ENCODE results near the gene JMJD1C. TPM values are rescaled to one million over a fixed set of nuclear protein-coding genes. Genes with fewer than 3 reads are reported as not detected.
A peak's percentile ranks its signal among the peaks of the same experiment; 100 is the strongest.

Gene JMJD1C
- total RNA-seq, 2 experiments from 2014 or later = 54.1 to 56.6 TPM

GRCh38 chr10:63413429-63413828 lies 52.3 kb downstream of the JMJD1C start:
- Mint-ChIP-seq H3K4me3 (no peak overlapping the region), H3K36me3 (ENCODE audit: low read depth) (no peaks in the 10 kb centered on the region), H3K27me3 (ENCODE audit: low read depth) (no peaks in the 10 kb centered on the region), H3K4me1 (ENCODE audit: low read depth) (peaks cover 34% of the 10 kb centered on the region), H3K27ac (no peak overlapping the region), H3K9me3 (no peaks in the 10 kb centered on the region)
- no peak for DNase-seq
- intact Hi-C loops (cut with micrococcal nuclease) = no loop called here
- CTCF ChIA-PET = no interaction called here

- intact Hi-C loops (cut with micrococcal nuclease) = no loop called here
- CTCF ChIA-PET = interaction anchor here (0.7 kb wide), 1 partner anchor 405 kb away, joined by 5 read pairs; no protein-coding TSS in a partner anchor
- Mint-ChIP-seq H3K4me1 (ENCODE audit: low read depth) (peaks cover 31% of the 10 kb centered on the region), H3K27me3 (ENCODE audit: low read depth) (no peaks in the 10 kb centered on the region), H3K9me3 (no peaks in the 10 kb centered on the region), H3K36me3 (ENCODE audit: low read depth) (peaks cover 2% of the 10 kb centered on the region), H3K4me3 (no peak overlapping the region), H3K27ac (no peak overlapping the region)
- DNase-seq = no peak
Measured at GRCh38 chr10:63412304-63412703, 53.5 kb downstream of the JMJD1C start.

- intact Hi-C loops (cut with micrococcal nuclease) = no loop called here
- H3K36me3 Mint-ChIP-seq (ENCODE audit: low read depth) = peaks cover 2% of the 10 kb centered on the region
- H3K27me3 Mint-ChIP-seq (ENCODE audit: low read depth) = no peaks in the 10 kb centered on the region
- no peak overlapping the region for H3K27ac Mint-ChIP-seq
- no peaks in the 10 kb centered on the region for H3K9me3 Mint-ChIP-seq
- H3K4me3 Mint-ChIP-seq = no peak overlapping the region
- CTCF ChIA-PET = no interaction called here
- no peak for DNase-seq
- H3K4me1 Mint-ChIP-seq (ENCODE audit: low read depth) = peaks cover 30% of the 10 kb centered on the region
Measured at GRCh38 chr10:63410633-63411032, 55.1 kb downstream of the JMJD1C start.

- Mint-ChIP-seq H3K9me3 (no peaks in the 10 kb centered on the region), H3K4me1 (ENCODE audit: low read depth) (peaks cover 27% of the 10 kb centered on the region), H3K27ac (no peak overlapping the region), H3K36me3 (ENCODE audit: low read depth) (peaks cover 2% of the 10 kb centered on the region), H3K27me3 (ENCODE audit: low read depth) (no peaks in the 10 kb centered on the region), H3K4me3 (no peak overlapping the region)
- CTCF ChIA-PET = no interaction called here
- intact Hi-C loops (cut with micrococcal nuclease) = no loop called here
- no peak for DNase-seq
Measured at GRCh38 chr10:63409465-63410027, 56.2 kb downstream of the JMJD1C start.

- Mint-ChIP-seq H3K9me3 (no peaks in the 10 kb centered on the region), H3K4me3 (no peak overlapping the region), H3K27me3 (ENCODE audit: low read depth) (no peaks in the 10 kb centered on the region), H3K36me3 (ENCODE audit: low read depth) (peaks cover 2% of the 10 kb centered on the region), H3K27ac (peak overlapping the region; percentile 41), H3K4me1 (ENCODE audit: low read depth) (peaks cover 30% of the 10 kb centered on the region)
- intact Hi-C loops (cut with micrococcal nuclease) = no loop called here
- CTCF ChIA-PET = interaction anchor here (1.2 kb wide), 1 partner anchor 25 kb away, joined by 4 read pairs; no protein-coding TSS in a partner anchor
- no peak for DNase-seq
Measured at GRCh38 chr10:63407136-63407662, 58.6 kb downstream of the JMJD1C start.

GRCh38 chr10:63396133-63396761 lies 69.5 kb downstream of the JMJD1C start:
- peaks cover 11% of the 10 kb centered on the region for H3K36me3 Mint-ChIP-seq (ENCODE audit: low read depth)
- no peaks in the 10 kb centered on the region for H3K27me3 Mint-ChIP-seq (ENCODE audit: low read depth)
- H3K4me3 Mint-ChIP-seq = no peak overlapping the region
- CTCF ChIA-PET = no interaction called here
- intact Hi-C loops (cut with micrococcal nuclease) = no loop called here
- DNase-seq = no peak
- no peak overlapping the region for H3K27ac Mint-ChIP-seq
- peaks cover 12% of the 10 kb centered on the region for H3K9me3 Mint-ChIP-seq
- H3K4me1 Mint-ChIP-seq (ENCODE audit: low read depth) = peaks cover 15% of the 10 kb centered on the region

- Mint-ChIP-seq H3K9me3 (peaks cover 25% of the 10 kb centered on the region), H3K36me3 (ENCODE audit: low read depth) (peaks cover 19% of the 10 kb centered on the region), H3K4me3 (no peak overlapping the region), H3K27me3 (ENCODE audit: low read depth) (no peaks in the 10 kb centered on the region), H3K27ac (no peak overlapping the region), H3K4me1 (ENCODE audit: low read depth) (peaks cover 33% of the 10 kb centered on the region)
- no peak for DNase-seq
- intact Hi-C loops (cut with micrococcal nuclease) = no loop called here
- CTCF ChIA-PET = no interaction called here
Measured at GRCh38 chr10:63393050-63393449, 72.7 kb downstream of the JMJD1C start.

GRCh38 chr10:63392224-63392623 lies 73.6 kb downstream of the JMJD1C start:
- CTCF ChIA-PET = interaction anchor here (0.6 kb wide), 1 partner anchor 114 kb away, joined by 4 read pairs; no protein-coding TSS in a partner anchor
- DNase-seq = no peak
- Mint-ChIP-seq H3K4me3 (no peak overlapping the region), H3K36me3 (ENCODE audit: low read depth) (peaks cover 19% of the 10 kb centered on the region), H3K9me3 (peaks cover 25% of the 10 kb centered on the region), H3K4me1 (ENCODE audit: low read depth) (peaks cover 41% of the 10 kb centered on the region), H3K27ac (no peak overlapping the region), H3K27me3 (ENCODE audit: low read depth) (no peaks in the 10 kb centered on the region)
- intact Hi-C loops (cut with micrococcal nuclease) = no loop called here

- H3K27me3 Mint-ChIP-seq (ENCODE audit: low read depth) = no peaks in the 10 kb centered on the region
- peaks cover 19% of the 10 kb centered on the region for H3K36me3 Mint-ChIP-seq (ENCODE audit: low read depth)
Measured at GRCh38 chr10:63391812-63392211, 74.0 kb downstream of the JMJD1C start.

GRCh38 chr10:63390521-63390920 lies 75.3 kb downstream of the JMJD1C start:
- no peak overlapping the region for H3K27ac Mint-ChIP-seq
- H3K27me3 Mint-ChIP-seq (ENCODE audit: low read depth) = no peaks in the 10 kb centered on the region
- no peak overlapping the region for H3K4me3 Mint-ChIP-seq
- H3K4me1 Mint-ChIP-seq (ENCODE audit: low read depth) = peaks cover 53% of the 10 kb centered on the region
- intact Hi-C loops (cut with micrococcal nuclease) = no loop called here
- DNase-seq = no peak
- CTCF ChIA-PET = no interaction called here
- peaks cover 19% of the 10 kb centered on the region for H3K36me3 Mint-ChIP-seq (ENCODE audit: low read depth)
- H3K9me3 Mint-ChIP-seq = peaks cover 25% of the 10 kb centered on the region

More at GRCh38 chr10:63391812-63392211, 74.0 kb downstream of the JMJD1C start:
- intact Hi-C loops (cut with micrococcal nuclease) = no loop called here
- H3K4me1 Mint-ChIP-seq (ENCODE audit: low read depth) = peaks cover 45% of the 10 kb centered on the region
- CTCF ChIA-PET = interaction anchor here (0.6 kb wide), 1 partner anchor 115 kb away, joined by 4 read pairs; no protein-coding TSS in a partner anchor
- peaks cover 25% of the 10 kb centered on the region for H3K9me3 Mint-ChIP-seq
- H3K4me3 Mint-ChIP-seq = no peak overlapping the region
- DNase-seq = no peak
- H3K27ac Mint-ChIP-seq = no peak overlapping the region

- H3K27me3 Mint-ChIP-seq (ENCODE audit: low read depth) = no peaks in the 10 kb centered on the region
- peak overlapping the region; percentile 43 for H3K4me3 Mint-ChIP-seq
- no peak overlapping the region for H3K27ac Mint-ChIP-seq
- peaks cover 17% of the 10 kb centered on the region for H3K36me3 Mint-ChIP-seq (ENCODE audit: low read depth)
- intact Hi-C loops (cut with micrococcal nuclease) = no loop called here
- peaks cover 61% of the 10 kb centered on the region for H3K4me1 Mint-ChIP-seq (ENCODE audit: low read depth)
- CTCF ChIA-PET = interaction anchor here (0.6 kb wide), 1 partner anchor 9 kb away, joined by 5 read pairs; no protein-coding TSS in a partner anchor
- no peak for DNase-seq
- H3K9me3 Mint-ChIP-seq = peaks cover 25% of the 10 kb centered on the region
Measured at GRCh38 chr10:63388421-63389031, 77.3 kb downstream of the JMJD1C start.

- Mint-ChIP-seq H3K36me3 (ENCODE audit: low read depth) (peaks cover 7% of the 10 kb centered on the region), H3K4me1 (ENCODE audit: low read depth) (peaks cover 50% of the 10 kb centered on the region), H3K27me3 (ENCODE audit: low read depth) (no peaks in the 10 kb centered on the region), H3K9me3 (peaks cover 4% of the 10 kb centered on the region), H3K4me3 (no peak overlapping the region), H3K27ac (no peak overlapping the region)
- intact Hi-C loops (cut with micrococcal nuclease) = no loop called here
- CTCF ChIA-PET = no interaction called here
- DNase-seq = no peak
Measured at GRCh38 chr10:63385254-63385653, 80.5 kb downstream of the JMJD1C start.
